Panc1 (cell line): ENCODE results near the gene MRPS2. TPM values are rescaled to one million over a fixed set of nuclear protein-coding genes. Genes with fewer than 3 reads are reported as not detected.

Experiments
- ATAC-seq: fragments of 200-7000 bp; cut with Tn5 transposase; 2 replicates; pipeline ENCODE4 v1.9.1; 2020; ENCODE audit warnings: mild to moderate bottlenecking, moderate library complexity
- BruUV-seq: library from RNA; stranded (reverse); fragments of 400-500 nt; replicated peaks from 2 replicates; lab custom pipeline; 2021; lab: Mats Ljungman, UMichigan
- CTCF ChIA-PET: fragments of 300-600 bp; sonication (Branson Sonifier 250); formaldehyde crosslinking; loops from one replicate; lab custom pipeline; 2022; ENCODE audit warnings: antibody characterized with exemption; lab: Charles Lee
- POLR2A ChIA-PET: fragments of 300-600 bp; sonication (Branson Sonifier 250); formaldehyde crosslinking; loops from one replicate; lab custom pipeline; 2022; ENCODE audit warnings: antibody characterized with exemption; lab: Charles Lee
- DNase-seq: peaks from one replicate; pipeline ENCODE4 v3.0.0-alpha.2; 2010; ENCODE audit warnings: low read depth, low spot score
- H3K27ac ChIP-seq: 2 replicates; pipeline ENCODE4 v1.5.1; 2011; ENCODE audit warnings: mild to moderate bottlenecking, low read length, inconsistent platforms
- H3K27me3 ChIP-seq: fragments of 200-500 bp; sonication (Bioruptor generic); 2 replicates; pipeline ENCODE4 v1.6.0; 2014; ENCODE audit warnings: low read length, inconsistent platforms; ENCODE audit not compliant: control insufficient read depth, insufficient read depth
- H3K36me3 ChIP-seq: fragments of 200-500 bp; sonication (Bioruptor generic); 2 replicates; pipeline ENCODE4 v1.5.1; 2014; ENCODE audit warnings: inconsistent platforms, mild to moderate bottlenecking, low read length, moderate library complexity; ENCODE audit not compliant: control insufficient read depth, insufficient read depth
- H3K4me1 ChIP-seq: 2 replicates; pipeline ENCODE4 v1.5.1; 2011; ENCODE audit warnings: inconsistent platforms, mild to moderate bottlenecking, low read length, moderate library complexity; ENCODE audit not compliant: control insufficient read depth, insufficient read depth
- H3K4me3 ChIP-seq, 2 experiments: 2 replicates each; pipeline ENCODE4 v1.5.1; 2011 to 2012; ENCODE audit warnings: low read depth in 2 of 2, low read length in 2 of 2, mild to moderate bottlenecking in 2 of 2, inconsistent platforms in 1 of 2, moderate library complexity in 1 of 2
- H3K9me3 ChIP-seq: fragments of 200-500 bp; sonication (Bioruptor generic); 2 replicates; pipeline ENCODE4 v1.5.1; 2014; ENCODE audit warnings: low read depth, mild to moderate bottlenecking, inconsistent platforms, low read length, moderate library complexity; ENCODE audit not compliant: control insufficient read depth, insufficient read depth
- CTCF ChIP-seq: fragments of 450-650 bp; IDR thresholded peaks from 2 replicates; pipeline ENCODE4 v1.5.1; 2017; ENCODE audit warnings: mild to moderate bottlenecking
- POLR2AphosphoS5 ChIP-seq: IDR thresholded peaks from 2 replicates; pipeline ENCODE4 v1.6.1; 2012; ENCODE audit warnings: mild to moderate bottlenecking, low read depth, low read length, moderate library complexity
- REST ChIP-seq, 2 experiments: IDR thresholded peaks; 2 replicates each; pipeline ENCODE4 v1.6.1; 2011 to 2012; ENCODE audit warnings: low read depth in 2 of 2, control low read depth in 1 of 2, low read length in 1 of 2, mild to moderate bottlenecking in 1 of 2, moderate library complexity in 1 of 2; ENCODE audit not compliant: insufficient read depth in 1 of 2
- SIN3A ChIP-seq: IDR thresholded peaks from 2 replicates; pipeline ENCODE4 v1.6.1; 2012; ENCODE audit warnings: low read depth, mild to moderate bottlenecking, low read length, moderate library complexity, borderline replicate concordance; ENCODE audit not compliant: insufficient read depth
- TCF7L2 ChIP-seq: IDR thresholded peaks from 2 replicates; pipeline ENCODE4 v1.6.1; 2011; ENCODE audit warnings: mild to moderate bottlenecking, low read depth, low read length, inconsistent platforms
- in situ Hi-C: cut with HindIII; loops from 2 replicates; pipeline ENCODE4 v1.10.0; 2016; ENCODE audit warnings: low sequenced_read_pairs, low pct_unique_long_range_greater_than_20kb
- intact Hi-C: fragments of 100-400 bp; cut with micrococcal nuclease; formaldehyde crosslinking; loops from one replicate; pipeline ENCODE4 v1.10.0; 2022; ENCODE audit not compliant: unreplicated experiment
- total RNA-seq: library from RNA; stranded (reverse); gene quantifications from one replicate; pipeline ENCODE4 v1.2.1, GENCODE V29; 2021; ENCODE audit not compliant: unreplicated experiment

The MRPS2 gene
- total RNA-seq, 1 experiment from 2014 or later = 33.5 TPM

DNA sequence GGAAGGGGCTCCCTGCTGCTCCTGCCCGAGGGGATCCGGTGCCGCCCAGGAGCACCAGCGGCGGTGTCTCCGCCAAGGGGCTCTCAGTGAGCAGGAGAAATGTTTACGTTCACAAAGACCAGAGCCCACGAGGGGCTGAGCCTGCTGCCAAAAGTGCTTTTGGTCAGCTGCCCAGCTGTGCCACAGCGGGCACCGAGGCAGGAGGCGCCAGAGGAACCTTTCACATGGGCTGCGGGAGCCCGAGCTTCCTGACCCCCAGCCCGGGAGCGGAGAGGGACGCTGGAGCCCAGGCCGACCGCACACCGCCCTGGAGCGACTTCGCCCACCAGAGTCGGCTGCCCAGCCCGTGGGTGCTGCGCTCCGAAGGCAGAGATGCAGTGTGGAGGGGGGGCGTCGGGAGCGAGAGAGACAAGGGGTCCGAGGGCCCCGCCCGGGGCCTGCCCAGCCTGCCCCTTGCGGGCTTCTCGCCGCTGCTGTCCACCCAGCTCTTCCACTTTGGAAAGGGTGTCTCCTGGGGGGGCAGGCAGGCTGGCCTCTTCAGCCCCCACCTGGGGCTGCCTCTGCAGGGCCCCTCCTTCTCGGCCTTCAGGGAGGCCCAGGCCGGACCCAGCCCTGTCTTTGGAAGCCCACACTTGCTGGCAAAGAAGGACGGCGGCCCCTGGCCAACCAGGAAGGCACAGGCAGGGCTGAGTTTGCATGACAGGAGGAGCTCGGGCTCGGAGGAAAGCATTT is 13.0 kb upstream of the MRPS2 start:
- Histone ChIP-seq H3K4me3 (no peak overlapping the region), H3K27ac (no peak overlapping the region), H3K27me3 (no peaks in the 10 kb centered on the region), H3K36me3 (peaks cover 3% of the 10 kb centered on the region), H3K9me3 (no peaks in the 10 kb centered on the region), H3K4me1 (no peaks in the 10 kb centered on the region)
- intact Hi-C loops (no loop called here), in situ Hi-C loops (no loop called here)
- BruUV-seq = no TSS peak
- ATAC-seq (no peak), DNase-seq (no peak)
- TF ChIP-seq CTCF (no peak), REST (IDR thresholded peaks at IDR 0.05; ENCODE audit: insufficient read depth in 1 of 2, low read depth in 2 of 2, low read length in 1 of 2) (no peak), SIN3A (no peak), TCF7L2 (no peak), POLR2AphosphoS5 (no peak)
- ChIA-PET CTCF (no interaction called here), POLR2A (no interaction called here)

DNA sequence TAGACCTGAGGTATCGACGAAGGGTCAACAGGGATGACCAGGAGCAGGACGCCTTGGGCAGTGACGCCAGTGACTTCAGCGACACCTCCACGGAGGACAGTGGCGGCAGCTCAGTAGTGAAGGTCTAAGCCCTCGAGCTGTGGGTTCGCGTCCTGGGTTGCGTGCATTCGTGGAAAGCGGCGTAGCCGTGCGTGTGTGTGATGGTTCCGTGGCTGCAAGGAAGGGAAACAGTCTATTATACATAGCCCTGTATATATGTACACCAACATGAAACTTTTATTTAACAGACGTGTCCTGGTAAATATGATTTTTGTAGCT is 12.5 kb upstream of the MRPS2 start:
- no peaks in the 10 kb centered on the region for H3K27me3 ChIP-seq
- ATAC-seq = no peak
- H3K4me3 ChIP-seq = no peak overlapping the region
- H3K4me1 ChIP-seq = no peaks in the 10 kb centered on the region
- ChIA-PET POLR2A (no interaction called here), CTCF (no interaction called here)
- in situ Hi-C loops (no loop called here), intact Hi-C loops (no loop called here)
- no peak overlapping the region for H3K27ac ChIP-seq
- no TSS peak for BruUV-seq
- DNase-seq = no peak
- H3K36me3 ChIP-seq = peaks cover 3% of the 10 kb centered on the region
- H3K9me3 ChIP-seq = no peaks in the 10 kb centered on the region
- TF ChIP-seq REST (IDR thresholded peaks at IDR 0.05; ENCODE audit: insufficient read depth in 1 of 2, low read depth in 2 of 2, low read length in 1 of 2) (no peak), POLR2AphosphoS5 (no peak), CTCF (no peak)
